Occipital lobe (tissue), 3 donors: Measurements from ENCODE around the gene ZDHHC8. TPM values are rescaled to one million over a fixed set of nuclear protein-coding genes. Genes with fewer than 3 reads are reported as not detected.

Source experiments
- DNase-seq: peaks from one replicate; lab custom pipeline; 2025; lab: John Stamatoyannopoulos, UW
- small RNA-seq: library from RNA; depleted of rRNA; stranded (forward); fragments of <200 nt; gene quantifications from one replicate; pipeline ENCODE3, GENCODE V24; 2014
- total RNA-seq: library from RNA; depleted of rRNA; stranded (reverse); fragments of >200 nt; gene quantifications from one replicate; pipeline ENCODE4 v1.2.3, GENCODE V29; 2014

Gene ZDHHC8
- total RNA-seq, 1 donor from 2014 or later = 3.3 TPM

GRCh38 chr22:20192293-20192971 lies 60.8 kb downstream of the ZDHHC8 start:
- DNase-seq = no peak

- no peak for DNase-seq
Measured at GRCh38 chr22:20192972-20193760, 61.6 kb downstream of the ZDHHC8 start.

- no peak for DNase-seq
Measured at GRCh38 chr22:20193761-20194494, 62.3 kb downstream of the ZDHHC8 start.

- DNase-seq = no peak
Measured at GRCh38 chr22:20194681-20195593, 63.3 kb downstream of the ZDHHC8 start.

GRCh38 chr22:20196094-20196842 lies 64.7 kb downstream of the ZDHHC8 start:
- no peak for DNase-seq

Small RNA genes lying within 50 kb of the gene (small RNA-seq; reads per million reads assigned to genes)
- gene MIR6816 = 0.09 reads per million
- gene RF00599 = not detected

Other genes starting within 250 kb of the ZDHHC8 start
- gene COMT, start 190.0 kb upstream of the ZDHHC8 start, total RNA-seq = 49.0 TPM
- gene TXNRD2, start 190.0 kb upstream of the ZDHHC8 start, total RNA-seq = 8.0 TPM
- gene ARVCF, start 115.0 kb upstream of the ZDHHC8 start, total RNA-seq = 47.3 TPM
- gene TANGO2, start 110.7 kb upstream of the ZDHHC8 start, total RNA-seq = 15.9 TPM
- 37.0 TPM for gene DGCR8, start 51.6 kb upstream of the ZDHHC8 start, total RNA-seq
- 90.6 TPM for gene RANBP1, start 15.7 kb upstream of the ZDHHC8 start, total RNA-seq
- gene TRMT2A, start 14.6 kb upstream of the ZDHHC8 start, total RNA-seq = 25.9 TPM
- not detected for gene CCDC188, start 19.3 kb downstream of the ZDHHC8 start, total RNA-seq
- gene RTN4R, start 136.5 kb downstream of the ZDHHC8 start, total RNA-seq = 9.5 TPM
- 25.1 TPM for gene DGCR6L, start 188.3 kb downstream of the ZDHHC8 start, total RNA-seq